BLaER1 treated with 17β-estradiol and CSF1 and Interleukin-3, amounts not matched to agents 10 nM and 100 nM (cell line): ENCODE data around the gene ARHGAP45.
"Not testable (repeated sequence)": the region's sequence is repeated elsewhere in the genome, so short reads cannot be mapped to it uniquely, and the experiment has no call there.

Experiments
- H3K27ac ChIP-seq, 11 experiments: shearing (Covaris generic); formaldehyde crosslinking; 2 replicates each; pipeline ENCODE4 v1.8.1; 2022
- H3K27me3 ChIP-seq, 11 experiments: shearing (Covaris generic); formaldehyde crosslinking; 2 replicates each; pipeline ENCODE4 v1.8.1; 2022
- H3K36me3 ChIP-seq, 11 experiments: shearing (Covaris generic); formaldehyde crosslinking; 2 replicates each; pipeline ENCODE4 v1.8.1; 2022
- H3K4me1 ChIP-seq, 10 experiments: shearing (Covaris generic); formaldehyde crosslinking; 2 replicates each; pipeline ENCODE4 v1.8.1; 2022
- H3K4me2 ChIP-seq, 11 experiments: shearing (Covaris generic); formaldehyde crosslinking; 2 replicates each; pipeline ENCODE4 v1.8.1; 2022
- H3K4me3 ChIP-seq, 10 experiments: shearing (Covaris generic); formaldehyde crosslinking; 2 replicates each; pipeline ENCODE4 v1.8.1; 2022
- H3K9ac ChIP-seq, 11 experiments: shearing (Covaris generic); formaldehyde crosslinking; 2 replicates each; pipeline ENCODE4 v1.8.1; 2022
- H3K9me3 ChIP-seq, 11 experiments: shearing (Covaris generic); formaldehyde crosslinking; replicated peaks in 1 of 11; 2 replicates each; pipeline ENCODE4 v1.8.1; 2022
- H4K20me1 ChIP-seq, 11 experiments: shearing (Covaris generic); formaldehyde crosslinking; 2 replicates each; pipeline ENCODE4 v1.8.1; 2022
- Cebpa-rat ChIP-seq, 11 experiments: shearing (Covaris generic); IDR thresholded peaks; 2 replicates each; pipeline ENCODE4 v1.8.1; 2022

ARHGAP45 gene

GRCh38 chr19:1020868-1021425, 46.0 kb upstream of the ARHGAP45 start, which contains the start of gene TMEM259:
TSS of gene TMEM259 (minus strand) at chr19:1021123. CDS start at chr19:1020996, 127 bp downstream.
- H3K9ac ChIP-seq, result peak within 1 kb of the TSS; percentile 95 to 100 (median 98)
- H3K9me3 ChIP-seq, result no peaks in the 10 kb centered on the region
- H3K4me1 ChIP-seq, result peaks cover 37 to 51% (median 47%) of the 10 kb centered on the region in 10 experiments
- H4K20me1 ChIP-seq, result peaks cover 45 to 49% (median 46%) of the 10 kb centered on the region in 11 experiments
- peaks cover 0 to 6% (median 4%) of the 10 kb centered on the region in 11 experiments; a peak in 19 of 22 replicates for H3K27me3 ChIP-seq
- H3K4me2 ChIP-seq, result peak within 1 kb of the TSS; percentile 90 to 100 (median 99)
- H3K36me3 ChIP-seq, result peaks cover 7 to 39% (median 27%) of the 10 kb centered on the region in 11 experiments; a peak in 18 of 22 replicates
- no peak for TF ChIP-seq Cebpa-rat (IDR thresholded peaks at IDR 0.05)
- peak within 1 kb of the TSS; percentile 94 to 99 (median 97) for H3K27ac ChIP-seq
- peak within 1 kb of the TSS; percentile 86 to 100 (median 97) for H3K4me3 ChIP-seq

GRCh38 chr19:1023883-1024188, 43.1 kb upstream of the ARHGAP45 start:
- Histone ChIP-seq H3K27me3 (peaks cover 10 to 35% (median 33%) of the 10 kb centered on the region in 11 experiments; a peak in 21 of 22 replicates), H4K20me1 (peaks cover 16 to 34% (median 27%) of the 10 kb centered on the region in 11 experiments), H3K4me1 (peaks cover 16 to 55% (median 48%) of the 10 kb centered on the region in 10 experiments)
- not testable (repeated sequence) for H3K27ac ChIP-seq, H3K36me3 ChIP-seq, H3K4me2 ChIP-seq, H3K4me3 ChIP-seq, H3K9me3 ChIP-seq, H3K9ac ChIP-seq

- H3K27me3 ChIP-seq, result peaks cover 10 to 47% (median 45%) of the 10 kb centered on the region in 11 experiments; a peak in 21 of 22 replicates
- H3K36me3 ChIP-seq, H3K9ac ChIP-seq, H3K4me2 ChIP-seq, H3K27ac ChIP-seq, H3K9me3 ChIP-seq, H3K4me3 ChIP-seq: not testable (repeated sequence)
- H3K4me1 ChIP-seq, result peaks cover 8 to 50% (median 39%) of the 10 kb centered on the region in 10 experiments; a peak in 19 of 20 replicates
- peaks cover 4 to 33% (median 16%) of the 10 kb centered on the region in 11 experiments; a peak in 20 of 22 replicates for H4K20me1 ChIP-seq
These were observed 41.9 kb upstream of the ARHGAP45 start for GRCh38 chr19:1025080-1025479.

GRCh38 chr19:1025960-1026782, 40.8 kb upstream of the ARHGAP45 start, which contains the start of gene CNN2:
TSS of gene CNN2 (plus strand) at chr19:1026608. CDS start at chr19:1026662, 54 bp downstream.
- Histone ChIP-seq H3K36me3 (peaks cover 0 to 12% (median 0%) of the 10 kb centered on the region in 11 experiments; a peak in 2 of 22 replicates), H4K20me1 (peaks cover 0 to 37% (median 13%) of the 10 kb centered on the region in 11 experiments; a peak in 13 of 22 replicates), H3K27me3 (peaks cover 10 to 48% (median 45%) of the 10 kb centered on the region in 11 experiments; a peak in 21 of 22 replicates), H3K4me2 (peak within 1 kb of the TSS; percentile 91 to 99 (median 95)), H3K9me3 (no peaks in the 10 kb centered on the region), H3K9ac (peak within 1 kb of the TSS; percentile 36 to 79 (median 69); a peak in 21 of 22 replicates), H3K27ac (peak within 1 kb of the TSS in 7 of 11 experiments; percentile 35 to 63 (median 49); a peak in 13 of 22 replicates), H3K4me1 (peaks cover 8 to 50% (median 39%) of the 10 kb centered on the region in 10 experiments; a peak in 19 of 20 replicates), H3K4me3 (peak within 1 kb of the TSS; percentile 58 to 92 (median 64))
- TF ChIP-seq Cebpa-rat (IDR thresholded peaks at IDR 0.05), result no peak

- H3K4me1 ChIP-seq, result peaks cover 8 to 45% (median 38%) of the 10 kb centered on the region in 10 experiments; a peak in 19 of 20 replicates
- peaks cover 0 to 37% (median 13%) of the 10 kb centered on the region in 11 experiments; a peak in 13 of 22 replicates for H4K20me1 ChIP-seq
- TF ChIP-seq Cebpa-rat (IDR thresholded peaks at IDR 0.05), result no peak
- peak overlapping the region; percentile 58 to 92 (median 64) for H3K4me3 ChIP-seq
- peaks cover 0 to 18% (median 0%) of the 10 kb centered on the region in 11 experiments; a peak in 7 of 22 replicates for H3K36me3 ChIP-seq
- peak overlapping the region; percentile 36 to 79 (median 69); a peak in 21 of 22 replicates for H3K9ac ChIP-seq
- H3K27me3 ChIP-seq, result peaks cover 10 to 48% (median 45%) of the 10 kb centered on the region in 11 experiments; a peak in 21 of 22 replicates
- no peaks in the 10 kb centered on the region for H3K9me3 ChIP-seq
- peak overlapping the region in 6 of 11 experiments; percentile 32 to 57 (median 50); a peak in 11 of 22 replicates for H3K27ac ChIP-seq
- H3K4me2 ChIP-seq, result peak overlapping the region; percentile 91 to 99 (median 95)
These were observed 40.0 kb upstream of the ARHGAP45 start for GRCh38 chr19:1026783-1027649.

GRCh38 chr19:1027650-1028061, 39.3 kb upstream of the ARHGAP45 start:
- Histone ChIP-seq H4K20me1 (peaks cover 0 to 42% (median 13%) of the 10 kb centered on the region in 11 experiments; a peak in 13 of 22 replicates), H3K27me3 (peaks cover 10 to 48% (median 45%) of the 10 kb centered on the region in 11 experiments; a peak in 21 of 22 replicates), H3K4me3 (peak overlapping the region in 7 of 10 experiments; percentile 26 to 92 (median 79); a peak in 12 of 20 replicates), H3K27ac (no peak overlapping the region), H3K36me3 (peaks cover 0 to 24% (median 0%) of the 10 kb centered on the region in 11 experiments; a peak in 8 of 22 replicates), H3K4me1 (peaks cover 8 to 39% (median 33%) of the 10 kb centered on the region in 10 experiments; a peak in 19 of 20 replicates), H3K4me2 (peak overlapping the region; percentile 91 to 99 (median 95)), H3K9me3 (no peaks in the 10 kb centered on the region), H3K9ac (peak overlapping the region in 4 of 11 experiments; percentile 26 to 79 (median 55); a peak in 5 of 22 replicates)
- TF ChIP-seq Cebpa-rat (IDR thresholded peaks at IDR 0.05), result no peak

- no peak for TF ChIP-seq Cebpa-rat (IDR thresholded peaks at IDR 0.05)
- peaks cover 0 to 42% (median 13%) of the 10 kb centered on the region in 11 experiments; a peak in 13 of 22 replicates for H4K20me1 ChIP-seq
- H3K4me1 ChIP-seq, result peaks cover 8 to 37% (median 31%) of the 10 kb centered on the region in 10 experiments; a peak in 19 of 20 replicates
- peaks cover 10 to 48% (median 45%) of the 10 kb centered on the region in 11 experiments; a peak in 21 of 22 replicates for H3K27me3 ChIP-seq
- peak overlapping the region in 8 of 10 experiments; percentile 26 to 92 (median 65); a peak in 13 of 20 replicates for H3K4me3 ChIP-seq
- no peak overlapping the region for H3K27ac ChIP-seq
- no peaks in the 10 kb centered on the region for H3K9me3 ChIP-seq
- H3K4me2 ChIP-seq, result peak overlapping the region; percentile 69 to 99 (median 95)
- H3K36me3 ChIP-seq, result peaks cover 0 to 30% (median 0%) of the 10 kb centered on the region in 11 experiments; a peak in 8 of 22 replicates
- peak overlapping the region in 6 of 11 experiments; percentile 18 to 77 (median 56); a peak in 9 of 22 replicates for H3K9ac ChIP-seq
These were observed 38.7 kb upstream of the ARHGAP45 start for GRCh38 chr19:1028062-1028926.
